Glutamatergic neuron (in vitro differentiated cells): Measurements from ENCODE around the gene CCDC9B. TPM values are rescaled to one million over a fixed set of nuclear protein-coding genes. Genes with fewer than 3 reads are reported as not detected.

Source experiments
- DNase-seq: peaks from one replicate; pipeline ENCODE4 v3.0.0; 2022
- H3K27ac Mint-ChIP-seq: one replicate; pipeline ENCODE4 v1.8.0; 2020; ENCODE audit warnings: mild to moderate bottlenecking, mixed read lengths, inconsistent platforms; ENCODE audit not compliant: unreplicated experiment
- H3K27me3 Mint-ChIP-seq: one replicate; pipeline ENCODE4 v1.8.0; 2020; ENCODE audit warnings: mild to moderate bottlenecking, moderate library complexity, mixed read lengths, inconsistent platforms; ENCODE audit not compliant: unreplicated experiment
- H3K36me3 Mint-ChIP-seq: one replicate; pipeline ENCODE4 v1.8.0; 2020; ENCODE audit warnings: mild to moderate bottlenecking, mixed read lengths, inconsistent platforms; ENCODE audit not compliant: unreplicated experiment
- H3K4me1 Mint-ChIP-seq: one replicate; pipeline ENCODE4 v1.8.0; 2020; ENCODE audit warnings: mild to moderate bottlenecking, low read depth, mixed read lengths, inconsistent platforms; ENCODE audit not compliant: unreplicated experiment
- H3K4me3 Mint-ChIP-seq: one replicate; pipeline ENCODE4 v1.8.0; 2020; ENCODE audit warnings: mild to moderate bottlenecking, mixed read lengths, inconsistent platforms; ENCODE audit not compliant: unreplicated experiment
- H3K9me3 Mint-ChIP-seq: one replicate; pipeline ENCODE4 v1.8.0; 2020; ENCODE audit warnings: mild to moderate bottlenecking, moderate library complexity, mixed read lengths, inconsistent platforms; ENCODE audit not compliant: unreplicated experiment
- total RNA-seq: library from RNA; stranded (reverse); fragmentation: NEBNext Ultra II Directional; extraction: Animal tissue kit (Norgen Biotek cat#: 25700); gene quantifications from one replicate; pipeline ENCODE4 v1.2.1, GENCODE V29; 2021; ENCODE audit not compliant: unreplicated experiment
- TF ChIP-seq, protein P1 (sequence below): fragments of 200-600 bp; sonication (generic); IDR thresholded peaks from one replicate; pipeline ENCODE4 v1.5.0; 2021; ENCODE audit not compliant: partially characterized antibody, unreplicated experiment

Gene CCDC9B
- total RNA-seq, 1 donor from 2014 or later: 0.49 TPM

GRCh38 chr15:40287505-40287904 is 53.2 kb downstream of the CCDC9B start:
- no peaks in the 10 kb centered on the region for H3K36me3 Mint-ChIP-seq
- peaks cover 3% of the 10 kb centered on the region for H3K9me3 Mint-ChIP-seq
- no peak for DNase-seq
- H3K4me1 Mint-ChIP-seq: peaks cover 2% of the 10 kb centered on the region
- no peak overlapping the region for H3K4me3 Mint-ChIP-seq
- H3K27me3 Mint-ChIP-seq: peaks cover 14% of the 10 kb centered on the region
- TF ChIP-seq, protein P1, sequence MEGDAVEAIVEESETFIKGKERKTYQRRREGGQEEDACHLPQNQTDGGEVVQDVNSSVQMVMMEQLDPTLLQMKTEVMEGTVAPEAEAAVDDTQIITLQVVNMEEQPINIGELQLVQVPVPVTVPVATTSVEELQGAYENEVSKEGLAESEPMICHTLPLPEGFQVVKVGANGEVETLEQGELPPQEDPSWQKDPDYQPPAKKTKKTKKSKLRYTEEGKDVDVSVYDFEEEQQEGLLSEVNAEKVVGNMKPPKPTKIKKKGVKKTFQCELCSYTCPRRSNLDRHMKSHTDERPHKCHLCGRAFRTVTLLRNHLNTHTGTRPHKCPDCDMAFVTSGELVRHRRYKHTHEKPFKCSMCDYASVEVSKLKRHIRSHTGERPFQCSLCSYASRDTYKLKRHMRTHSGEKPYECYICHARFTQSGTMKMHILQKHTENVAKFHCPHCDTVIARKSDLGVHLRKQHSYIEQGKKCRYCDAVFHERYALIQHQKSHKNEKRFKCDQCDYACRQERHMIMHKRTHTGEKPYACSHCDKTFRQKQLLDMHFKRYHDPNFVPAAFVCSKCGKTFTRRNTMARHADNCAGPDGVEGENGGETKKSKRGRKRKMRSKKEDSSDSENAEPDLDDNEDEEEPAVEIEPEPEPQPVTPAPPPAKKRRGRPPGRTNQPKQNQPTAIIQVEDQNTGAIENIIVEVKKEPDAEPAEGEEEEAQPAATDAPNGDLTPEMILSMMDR: no peak
- H3K27ac Mint-ChIP-seq: no peak overlapping the region

- Mint-ChIP-seq H3K4me3 (no peak overlapping the region), H3K36me3 (no peaks in the 10 kb centered on the region), H3K4me1 (peaks cover 2% of the 10 kb centered on the region), H3K27ac (no peak overlapping the region), H3K27me3 (peaks cover 14% of the 10 kb centered on the region), H3K9me3 (peaks cover 3% of the 10 kb centered on the region)
- no peak for DNase-seq
- TF ChIP-seq, protein P1: no peak
These were observed 53.9 kb downstream of the CCDC9B start for GRCh38 chr15:40286794-40287193.

DNA sequence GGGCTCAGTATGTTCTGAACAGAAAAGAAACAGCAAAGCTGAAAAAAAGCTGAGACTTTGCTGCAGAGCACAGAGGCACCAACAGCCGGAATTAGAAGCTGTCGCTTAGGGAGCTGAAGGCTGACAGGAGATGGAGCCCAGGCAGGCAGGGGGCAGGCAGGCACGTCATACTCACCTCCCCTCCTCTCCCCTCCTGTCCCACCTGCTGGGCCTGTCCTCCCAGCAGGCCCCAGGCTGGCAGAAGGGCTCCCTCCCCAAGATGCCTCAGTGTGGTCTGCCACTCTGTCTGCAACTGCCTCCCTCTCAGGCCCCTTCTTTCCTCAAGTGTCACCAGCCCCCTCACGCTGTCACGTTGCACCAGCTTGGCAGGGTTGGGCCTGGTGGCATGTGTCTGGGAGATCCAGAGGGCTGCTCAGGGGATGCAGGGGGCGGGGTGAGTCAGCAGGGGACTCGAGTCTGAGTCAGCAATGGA is 54.6 kb downstream of the CCDC9B start:
- no peak overlapping the region for H3K27ac Mint-ChIP-seq
- peaks cover 2% of the 10 kb centered on the region for H3K4me1 Mint-ChIP-seq
- H3K9me3 Mint-ChIP-seq: peaks cover 3% of the 10 kb centered on the region
- H3K4me3 Mint-ChIP-seq: no peak overlapping the region
- TF ChIP-seq, protein P1: no peak
- peaks cover 15% of the 10 kb centered on the region for H3K27me3 Mint-ChIP-seq
- DNase-seq: no peak
- H3K36me3 Mint-ChIP-seq: no peaks in the 10 kb centered on the region

DNA sequence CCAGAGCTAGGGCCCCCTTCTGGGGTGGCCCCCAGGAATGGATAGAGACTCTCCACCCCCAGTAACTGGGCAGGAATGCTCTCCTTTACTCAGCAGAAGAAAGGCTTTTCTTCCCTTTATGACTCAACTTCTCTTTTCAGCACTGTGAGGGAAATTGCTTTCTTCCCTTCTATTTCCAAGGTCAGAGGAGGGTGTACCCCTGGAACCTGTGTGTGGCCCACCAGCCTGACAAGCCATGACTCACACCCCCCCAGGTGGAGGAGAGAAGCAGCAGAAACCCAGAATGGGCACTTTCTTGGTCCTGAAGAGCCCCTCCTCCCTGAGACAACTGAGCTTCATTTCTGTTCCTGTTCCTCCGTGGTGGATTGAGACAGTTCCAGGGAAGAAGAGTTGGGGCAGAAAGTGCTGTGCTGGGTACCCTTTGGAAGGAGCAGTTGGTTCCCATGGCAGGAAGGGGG is 55.2 kb downstream of the CCDC9B start:
- TF ChIP-seq, protein P1: no peak
- Mint-ChIP-seq H3K27me3 (peaks cover 19% of the 10 kb centered on the region), H3K27ac (no peak overlapping the region), H3K36me3 (no peaks in the 10 kb centered on the region), H3K9me3 (peaks cover 3% of the 10 kb centered on the region), H3K4me1 (peaks cover 1% of the 10 kb centered on the region), H3K4me3 (no peak overlapping the region)
- DNase-seq: no peak

DNA sequence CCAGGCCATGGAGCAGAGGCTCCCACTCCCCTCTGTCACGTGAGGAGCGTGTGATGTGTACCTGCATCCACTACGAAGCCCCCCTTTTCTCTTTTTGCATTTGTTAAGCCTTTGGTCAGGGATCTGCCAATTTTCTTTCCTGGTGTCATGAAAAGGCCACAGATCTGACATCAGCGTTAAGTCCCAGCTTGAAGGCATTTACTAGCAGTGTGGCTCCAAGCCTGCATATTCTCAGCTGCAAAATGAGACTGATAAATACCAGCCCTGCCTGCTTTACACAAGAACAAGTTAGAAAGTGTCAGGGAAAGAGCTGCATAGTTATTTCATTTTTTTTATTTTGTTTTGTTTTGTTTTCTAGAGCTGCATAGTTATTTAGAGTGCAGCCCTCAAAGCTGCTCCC is 55.6 kb downstream of the CCDC9B start:
- no peaks in the 10 kb centered on the region for H3K36me3 Mint-ChIP-seq
- no peaks in the 10 kb centered on the region for H3K4me1 Mint-ChIP-seq
- peaks cover 3% of the 10 kb centered on the region for H3K9me3 Mint-ChIP-seq
- no peak overlapping the region for H3K4me3 Mint-ChIP-seq
- peaks cover 21% of the 10 kb centered on the region for H3K27me3 Mint-ChIP-seq
- DNase-seq: no peak
- no peak overlapping the region for H3K27ac Mint-ChIP-seq
- TF ChIP-seq, protein P1: no peak
